GM12892 (cell line): ENCODE results near the gene SALL1.

Experiments used
- POLR2A ChIP-seq: IDR thresholded peaks from 2 replicates; pipeline ENCODE4 v1.6.1; 2011; ENCODE audit warnings: low read depth, low read length, control low read depth
- POLR2AphosphoS5 ChIP-seq: IDR thresholded peaks from 2 replicates; pipeline ENCODE4 v1.6.1; 2011; ENCODE audit warnings: low read depth, low read length, control low read depth
- TAF1 ChIP-seq: IDR thresholded peaks from 2 replicates; pipeline ENCODE4 v1.6.1; 2011; ENCODE audit warnings: low read depth, mild to moderate bottlenecking, control low read depth, low read length, borderline replicate concordance

DNA sequence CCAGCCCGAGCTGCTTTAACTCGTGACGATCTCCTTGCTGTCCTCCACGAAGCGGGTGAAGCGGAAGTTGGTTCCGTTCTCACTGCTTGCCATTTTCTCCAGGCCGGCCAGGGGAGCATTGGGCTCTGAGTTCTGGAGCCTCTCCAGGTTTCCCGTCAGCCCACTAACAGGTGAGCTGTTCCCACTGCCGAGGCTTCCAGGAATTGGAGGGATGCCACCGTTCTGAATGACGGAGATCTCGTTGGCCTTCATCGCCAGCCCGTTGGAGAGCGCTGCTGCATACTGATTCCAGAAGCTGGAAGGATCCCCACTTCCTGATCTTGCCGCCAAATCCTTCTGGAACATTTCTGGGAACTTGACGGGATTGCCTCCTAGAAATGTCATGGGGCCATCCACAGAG is 14.0 kb downstream of the SALL1 start:
- no peak for TF ChIP-seq POLR2A
- no peak for TF ChIP-seq TAF1
- TF ChIP-seq POLR2AphosphoS5: no peak
